Osteoblast (primary cell): ENCODE measurements around the gene INS. TPM values are rescaled to one million over a fixed set of nuclear protein-coding genes. Genes with fewer than 3 reads are reported as not detected.

ENCODE experiments used
- DNase-seq: peaks from one replicate; pipeline ENCODE4 v3.0.0; 2011; ENCODE audit warnings: low spot score, mixed read lengths; ENCODE audit not compliant: insufficient read length; ENCODE audit errors: missing footprints
- H2AFZ ChIP-seq: 2 replicates; pipeline ENCODE4 v1.6.0; 2011; ENCODE audit warnings: mild to moderate bottlenecking, low read length
- H3K27ac ChIP-seq: 2 replicates; pipeline ENCODE4 v1.5.1; 2011; ENCODE audit warnings: mild to moderate bottlenecking, low read depth, low read length, moderate library complexity
- H3K27me3 ChIP-seq: 2 replicates; pipeline ENCODE4 v1.6.0; 2012; ENCODE audit warnings: mild to moderate bottlenecking, control low read depth, inconsistent platforms, low read length, moderate library complexity; ENCODE audit not compliant: insufficient read depth
- H3K36me3 ChIP-seq: 2 replicates; pipeline ENCODE4 v1.5.1; 2011; ENCODE audit warnings: mild to moderate bottlenecking, low read length, control low read depth, moderate library complexity; ENCODE audit not compliant: insufficient read depth
- H3K4me1 ChIP-seq: 2 replicates; pipeline ENCODE4 v1.5.1; 2011; ENCODE audit warnings: mild to moderate bottlenecking, low read length, control low read depth, moderate library complexity; ENCODE audit not compliant: insufficient read depth
- H3K4me2 ChIP-seq: 2 replicates; pipeline ENCODE4 v1.6.0; 2011; ENCODE audit warnings: mild to moderate bottlenecking, low read length; ENCODE audit not compliant: insufficient read depth
- H3K4me3 ChIP-seq: fragments of 200-600 bp; sonication (generic); 3 replicates; pipeline ENCODE4 v1.5.1; 2012; ENCODE audit warnings: mild to moderate bottlenecking, low read length, inconsistent platforms; ENCODE audit not compliant: insufficient read depth
- H3K79me2 ChIP-seq: 2 replicates; pipeline ENCODE4 v1.6.0; 2012; ENCODE audit warnings: mild to moderate bottlenecking, low read length, control low read depth, inconsistent platforms; ENCODE audit not compliant: insufficient read depth
- H3K9me3 ChIP-seq: 2 replicates; pipeline ENCODE4 v1.5.1; 2011; ENCODE audit warnings: low read depth, low read length, control low read depth
- H4K20me1 ChIP-seq: 2 replicates; pipeline ENCODE4 v1.6.0; 2012; ENCODE audit warnings: mild to moderate bottlenecking, low read length, control low read depth; ENCODE audit not compliant: insufficient read depth
- total RNA-seq: library from RNA; depleted of rRNA; stranded (reverse); fragments of >200 nt; gene quantifications from 2 replicates; pipeline ENCODE4 v1.2.3, GENCODE V29; 2012
- TF ChIP-seq, protein P1 (sequence below): IDR thresholded peaks from 2 replicates; pipeline ENCODE4 v1.5.1; 2011; ENCODE audit warnings: mild to moderate bottlenecking, low read depth, low read length, moderate library complexity; ENCODE audit errors: extremely low read depth

INS gene
- total RNA-seq, 1 donor, result not detected

- TF ChIP-seq, protein P1, sequence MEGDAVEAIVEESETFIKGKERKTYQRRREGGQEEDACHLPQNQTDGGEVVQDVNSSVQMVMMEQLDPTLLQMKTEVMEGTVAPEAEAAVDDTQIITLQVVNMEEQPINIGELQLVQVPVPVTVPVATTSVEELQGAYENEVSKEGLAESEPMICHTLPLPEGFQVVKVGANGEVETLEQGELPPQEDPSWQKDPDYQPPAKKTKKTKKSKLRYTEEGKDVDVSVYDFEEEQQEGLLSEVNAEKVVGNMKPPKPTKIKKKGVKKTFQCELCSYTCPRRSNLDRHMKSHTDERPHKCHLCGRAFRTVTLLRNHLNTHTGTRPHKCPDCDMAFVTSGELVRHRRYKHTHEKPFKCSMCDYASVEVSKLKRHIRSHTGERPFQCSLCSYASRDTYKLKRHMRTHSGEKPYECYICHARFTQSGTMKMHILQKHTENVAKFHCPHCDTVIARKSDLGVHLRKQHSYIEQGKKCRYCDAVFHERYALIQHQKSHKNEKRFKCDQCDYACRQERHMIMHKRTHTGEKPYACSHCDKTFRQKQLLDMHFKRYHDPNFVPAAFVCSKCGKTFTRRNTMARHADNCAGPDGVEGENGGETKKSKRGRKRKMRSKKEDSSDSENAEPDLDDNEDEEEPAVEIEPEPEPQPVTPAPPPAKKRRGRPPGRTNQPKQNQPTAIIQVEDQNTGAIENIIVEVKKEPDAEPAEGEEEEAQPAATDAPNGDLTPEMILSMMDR, result no peak
- Histone ChIP-seq H3K4me1 (peaks cover 11% of the 10 kb centered on the region), H3K9me3 (no peaks in the 10 kb centered on the region), H2AFZ (no peak overlapping the region), H4K20me1 (peaks cover 5% of the 10 kb centered on the region), H3K4me2 (peak overlapping the region; percentile 39), H3K27me3 (peaks cover 83% of the 10 kb centered on the region), H3K27ac (no peak overlapping the region), H3K4me3 (no peak overlapping the region), H3K36me3 (no peaks in the 10 kb centered on the region), H3K79me2 (no peaks in the 10 kb centered on the region)
- DNase-seq, result peak; percentile 98
Measured at GRCh38 chr11:2142300-2142759, 18.7 kb downstream of the INS start.

GRCh38 chr11:2140411-2141400, 20.3 kb downstream of the INS start:
- Histone ChIP-seq H3K9me3 (no peaks in the 10 kb centered on the region), H3K79me2 (no peaks in the 10 kb centered on the region), H3K36me3 (no peaks in the 10 kb centered on the region), H3K27me3 (peaks cover 84% of the 10 kb centered on the region), H3K27ac (no peak overlapping the region), H4K20me1 (peaks cover 5% of the 10 kb centered on the region), H3K4me3 (no peak overlapping the region), H3K4me2 (no peak overlapping the region), H3K4me1 (peaks cover 11% of the 10 kb centered on the region), H2AFZ (no peak overlapping the region)
- TF ChIP-seq, protein P1, result no peak
- no peak for DNase-seq

- TF ChIP-seq, protein P1, result no peak
- no peak overlapping the region for H3K4me2 ChIP-seq
- no peak overlapping the region for H3K4me3 ChIP-seq
- no peak overlapping the region for H2AFZ ChIP-seq
- H3K9me3 ChIP-seq, result no peaks in the 10 kb centered on the region
- peaks cover 5% of the 10 kb centered on the region for H4K20me1 ChIP-seq
- no peaks in the 10 kb centered on the region for H3K79me2 ChIP-seq
- H3K27me3 ChIP-seq, result peaks cover 74% of the 10 kb centered on the region
- H3K4me1 ChIP-seq, result peaks cover 11% of the 10 kb centered on the region
- DNase-seq, result no peak
- no peaks in the 10 kb centered on the region for H3K36me3 ChIP-seq
- H3K27ac ChIP-seq, result no peak overlapping the region
Measured at GRCh38 chr11:2139621-2140337, 21.2 kb downstream of the INS start.
